ENCODE measurements around the gene REN. TPM values are rescaled to one million over a fixed set of nuclear protein-coding genes. Genes with fewer than 3 reads are reported as not detected.

REN gene
- total and polyA plus RNA-seq, 2 donors (not counting 3 experiments of a cell fraction or from before 2014, with no cell fraction given): 0.11 TPM; not detected in 1

DNA sequence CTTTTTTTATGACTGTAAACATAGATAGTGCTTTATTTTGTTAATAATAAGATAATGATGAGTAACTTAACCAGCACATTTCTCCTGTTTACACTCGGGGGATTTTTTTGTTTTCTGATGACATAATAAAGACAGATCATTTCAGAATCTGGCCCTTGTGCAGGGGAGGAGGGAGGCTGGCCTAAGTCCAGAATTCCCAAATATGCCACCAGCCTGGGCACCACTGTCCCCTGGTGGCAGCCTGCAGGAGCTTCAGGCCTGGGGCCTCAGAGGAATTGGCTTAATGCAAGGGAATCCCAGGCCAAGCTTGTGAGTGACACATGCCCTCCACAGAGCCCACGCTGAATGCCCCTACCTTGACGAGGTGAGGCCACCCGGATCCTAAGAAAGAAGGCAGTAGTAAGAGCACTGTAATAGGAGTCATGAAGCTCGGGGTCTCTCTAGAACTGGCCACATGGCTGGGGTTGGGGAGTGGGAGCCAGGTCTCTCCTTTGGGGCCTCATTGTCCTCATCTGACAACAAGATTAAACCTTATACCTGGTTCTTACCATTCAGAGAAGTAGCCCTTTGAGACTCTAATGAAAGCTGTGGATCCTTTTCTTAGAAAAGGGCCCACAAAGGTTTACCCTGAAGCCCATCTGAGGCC lies 38.4 kb downstream of the REN start:
- no peak for TF ChIP-seq MYC (IDR thresholded peaks at IDR 0.05; ENCODE audit: low read depth, low read length)
- TF ChIP-seq, protein P1, sequence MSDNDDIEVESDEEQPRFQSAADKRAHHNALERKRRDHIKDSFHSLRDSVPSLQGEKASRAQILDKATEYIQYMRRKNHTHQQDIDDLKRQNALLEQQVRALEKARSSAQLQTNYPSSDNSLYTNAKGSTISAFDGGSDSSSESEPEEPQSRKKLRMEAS (IDR thresholded peaks at IDR 0.05; ENCODE audit: insufficient read depth, insufficient read length): no peak
- TF ChIP-seq POLR2AphosphoS5 (IDR thresholded peaks at IDR 0.05; ENCODE audit: insufficient read depth, low read depth, low read length): peak; percentile 43
- TF ChIP-seq GATA2 (IDR thresholded peaks at IDR 0.05; ENCODE audit: insufficient read depth, insufficient read length, low read depth, low read length): no peak
- TF ChIP-seq, protein P2, sequence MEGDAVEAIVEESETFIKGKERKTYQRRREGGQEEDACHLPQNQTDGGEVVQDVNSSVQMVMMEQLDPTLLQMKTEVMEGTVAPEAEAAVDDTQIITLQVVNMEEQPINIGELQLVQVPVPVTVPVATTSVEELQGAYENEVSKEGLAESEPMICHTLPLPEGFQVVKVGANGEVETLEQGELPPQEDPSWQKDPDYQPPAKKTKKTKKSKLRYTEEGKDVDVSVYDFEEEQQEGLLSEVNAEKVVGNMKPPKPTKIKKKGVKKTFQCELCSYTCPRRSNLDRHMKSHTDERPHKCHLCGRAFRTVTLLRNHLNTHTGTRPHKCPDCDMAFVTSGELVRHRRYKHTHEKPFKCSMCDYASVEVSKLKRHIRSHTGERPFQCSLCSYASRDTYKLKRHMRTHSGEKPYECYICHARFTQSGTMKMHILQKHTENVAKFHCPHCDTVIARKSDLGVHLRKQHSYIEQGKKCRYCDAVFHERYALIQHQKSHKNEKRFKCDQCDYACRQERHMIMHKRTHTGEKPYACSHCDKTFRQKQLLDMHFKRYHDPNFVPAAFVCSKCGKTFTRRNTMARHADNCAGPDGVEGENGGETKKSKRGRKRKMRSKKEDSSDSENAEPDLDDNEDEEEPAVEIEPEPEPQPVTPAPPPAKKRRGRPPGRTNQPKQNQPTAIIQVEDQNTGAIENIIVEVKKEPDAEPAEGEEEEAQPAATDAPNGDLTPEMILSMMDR (IDR thresholded peaks at IDR 0.05; ENCODE audit: extremely low read depth in 1 of 2, insufficient read depth in 1 of 2, low read depth in 1 of 2, low read length in 2 of 2): peak; percentile 95 to 98
- Histone ChIP-seq H2AFZ (ENCODE audit: low read depth, low read length) (no peak overlapping the region), H3K36me3 (ENCODE audit: control insufficient read depth in 2 of 2, extremely low read depth in 1 of 2, insufficient read depth in 2 of 2, low read length in 2 of 2) (peaks cover 0 to 28% of the 10 kb centered on the region in 2 experiments), H3K4me1 (ENCODE audit: control insufficient read depth, extremely low read depth, insufficient read depth, low read length) (peaks cover 26% of the 10 kb centered on the region), H4K20me1 (replicated peaks; ENCODE audit: control insufficient read depth, extremely low read depth, insufficient read depth, low read length) (no peaks in the 10 kb centered on the region), H3K9ac (replicated peaks; ENCODE audit: extremely low read depth, insufficient read depth, low read length) (no peak overlapping the region), H3K9me3 (replicated peaks; ENCODE audit: control insufficient read depth, insufficient read depth, low read length) (no peaks in the 10 kb centered on the region), H3K4me2 (ENCODE audit: insufficient read depth, low read length) (no peak overlapping the region), H3K27me3 (ENCODE audit: control insufficient read depth in 2 of 2, insufficient read depth in 2 of 2, low read length in 2 of 2) (no peaks in the 10 kb centered on the region), H3K4me3 (replicated peaks in 1 of 3; ENCODE audit: insufficient read depth in 1 of 3, low read depth in 1 of 3, low read length in 3 of 3) (no peak overlapping the region), H3K9me1 (replicated peaks; ENCODE audit: control insufficient read depth, extremely low read depth, insufficient read depth, low read length) (no peaks in the 10 kb centered on the region), H3K27ac (ENCODE audit: insufficient read depth, low read depth, low read length) (peak overlapping the region; percentile 18), H3K79me2 (ENCODE audit: control insufficient read depth, insufficient read depth, low read length) (no peaks in the 10 kb centered on the region)
- ChIA-PET CTCF (interaction anchor here (0.6 to 19.0 kb wide), 27 partner anchors 10 to 271 kb away, joined by 3 to 903 read pairs (median 5); partner anchors contain the start of genes ETNK2, SNRPE and SOX13), POLR2A (interaction anchor here (1.0 kb wide), 1 partner anchor 257 kb away, joined by 5 read pairs; no protein-coding TSS in a partner anchor)
- intact Hi-C loops (cut with micrococcal nuclease) (loop anchor here (1.0 to 10.0 kb wide), 7 partner anchors 19 to 500 kb away; partner anchors contain the start of genes ATP2B4 and SNRPE), dilution Hi-C loops (cut with MboI; ENCODE audit: extremely low pct_ligation_motif_present, low sequenced_read_pairs) (loop anchor here (25.0 kb wide), 1 partner anchor 265 kb away; the partner anchor contains the start of gene SNRPE)
- DNase-seq (ENCODE audit: low read depth, low spot score) (peak; percentile 79), FAIRE-seq (peak; percentile 98)
- BruUV-seq (replicated peaks): no TSS peak

Measured in endothelial cell of umbilical vein (primary cell).